Skeletal muscle cell (primary cell): ENCODE results near the gene RBP4.
"Not testable (repeated sequence)": the region's sequence is repeated elsewhere in the genome, so short reads cannot be mapped to it uniquely, and the experiment has no call there.

Experiments
- DNase-seq: peaks from one replicate; pipeline ENCODE4 v3.0.0-alpha.2; 2010; ENCODE audit warnings: low read depth
- H3K4me3 ChIP-seq: 2 replicates; pipeline ENCODE4 v1.5.1; 2011; ENCODE audit warnings: low read depth, mild to moderate bottlenecking, control low read depth, low read length, moderate library complexity

The RBP4 gene

GRCh38 chr10:93570383-93570782 lies 30.7 kb downstream of the RBP4 start:
- no peak for DNase-seq
- no peak overlapping the region for H3K4me3 ChIP-seq

DNA sequence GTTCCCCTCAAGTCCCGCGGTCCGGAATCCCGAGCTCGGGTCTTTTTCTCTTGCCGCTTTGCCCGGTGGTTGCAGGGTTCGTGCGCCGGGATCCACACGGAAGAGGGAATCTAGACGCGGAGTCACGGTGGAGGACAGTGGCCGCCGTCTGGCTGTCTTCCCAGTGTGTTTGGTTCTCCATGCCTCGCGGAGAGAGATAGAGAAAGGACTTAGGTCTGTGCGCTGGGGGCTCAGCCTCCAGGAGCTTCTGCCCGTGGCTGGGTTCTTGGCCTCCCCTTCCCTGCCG lies 33.0 kb downstream of the RBP4 start:
- no peak overlapping the region for H3K4me3 ChIP-seq
- DNase-seq, result no peak

- DNase-seq, result no peak
- no peak overlapping the region for H3K4me3 ChIP-seq
These were observed 33.5 kb downstream of the RBP4 start for GRCh38 chr10:93567277-93568104.

DNA sequence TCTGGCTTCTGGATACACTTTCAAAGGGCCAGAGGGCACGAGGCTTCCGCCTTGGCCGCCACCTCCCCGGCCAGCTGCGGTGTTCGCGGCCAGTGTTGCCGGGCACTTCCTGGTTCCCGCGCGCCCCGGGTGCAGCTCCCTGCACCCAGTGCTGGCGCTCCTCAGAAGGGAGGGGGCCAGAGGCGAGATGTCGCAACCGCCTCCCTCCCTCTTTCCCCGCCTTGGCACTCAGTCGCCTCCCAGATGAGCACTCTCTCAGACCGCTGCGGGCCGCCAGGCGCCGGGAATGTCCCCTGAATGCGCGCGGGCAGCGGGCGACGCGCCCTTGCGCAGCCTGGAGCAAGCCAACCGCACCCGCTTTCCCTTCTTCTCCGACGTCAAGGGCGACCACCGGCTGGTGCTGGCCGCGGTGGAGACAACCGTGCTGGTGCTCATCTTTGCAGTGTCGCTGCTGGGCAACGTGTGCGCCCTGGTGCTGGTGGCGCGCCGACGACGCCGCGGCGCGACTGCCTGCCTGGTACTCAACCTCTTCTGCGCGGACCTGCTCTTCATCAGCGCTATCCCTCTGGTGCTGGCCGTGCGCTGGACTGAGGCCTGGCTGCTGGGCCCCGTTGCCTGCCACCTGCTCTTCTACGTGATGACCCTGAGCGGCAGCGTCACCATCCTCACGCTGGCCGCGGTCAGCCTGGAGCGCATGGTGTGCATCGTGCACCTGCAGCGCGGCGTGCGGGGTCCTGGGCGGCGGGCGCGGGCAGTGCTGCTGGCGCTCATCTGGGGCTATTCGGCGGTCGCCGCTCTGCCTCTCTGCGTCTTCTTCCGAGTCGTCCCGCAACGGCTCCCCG lies 34.4 kb downstream of the RBP4 start, which contains the start of gene FFAR4:
FFAR4 (plus strand) TSS at position 231 of the 842 bp plus-strand sequence; CDS start at position 287, 56 bp downstream.
- peak within 1 kb of the TSS; percentile 11 for H3K4me3 ChIP-seq
- DNase-seq, result no peak

- DNase-seq, result no peak
- H3K4me3 ChIP-seq, result no peak overlapping the region
These were observed 35.6 kb downstream of the RBP4 start for GRCh38 chr10:93565446-93565845.

DNA sequence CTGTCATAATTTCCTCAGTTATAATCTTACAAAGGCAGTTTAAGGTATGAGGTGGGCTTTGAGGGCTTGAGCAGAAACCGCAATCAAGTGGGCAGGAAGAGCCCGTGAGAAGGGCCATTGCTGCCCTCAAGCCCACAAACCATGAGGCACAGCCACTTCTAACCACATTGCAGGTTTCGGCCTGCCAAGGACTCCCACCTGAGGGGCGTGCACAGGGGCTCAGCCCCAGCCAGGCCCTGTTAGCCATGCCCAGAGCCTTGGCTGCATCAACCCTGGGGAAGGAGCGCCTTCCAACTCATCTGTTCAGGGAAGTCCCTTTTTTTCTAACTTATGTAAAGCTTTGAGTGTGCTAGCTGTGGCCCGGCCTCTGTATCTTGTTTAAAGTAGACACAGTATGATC lies 40.5 kb downstream of the RBP4 start:
- DNase-seq, result no peak
- no peak overlapping the region for H3K4me3 ChIP-seq

- H3K4me3 ChIP-seq, result no peak overlapping the region
- no peak for DNase-seq
These were observed 41.5 kb downstream of the RBP4 start for GRCh38 chr10:93559490-93559889.

- no peak overlapping the region for H3K4me3 ChIP-seq
These were observed 46.1 kb downstream of the RBP4 start for GRCh38 chr10:93554760-93555432.

GRCh38 chr10:93554316-93554663 lies 46.7 kb downstream of the RBP4 start:
- no peak overlapping the region for H3K4me3 ChIP-seq
- no peak for DNase-seq

More at GRCh38 chr10:93554760-93555432, 46.1 kb downstream of the RBP4 start:
- no peak for DNase-seq

GRCh38 chr10:93553482-93554315 lies 47.3 kb downstream of the RBP4 start:
- DNase-seq, result peak; percentile 18
- H3K4me3 ChIP-seq, result no peak overlapping the region

DNA sequence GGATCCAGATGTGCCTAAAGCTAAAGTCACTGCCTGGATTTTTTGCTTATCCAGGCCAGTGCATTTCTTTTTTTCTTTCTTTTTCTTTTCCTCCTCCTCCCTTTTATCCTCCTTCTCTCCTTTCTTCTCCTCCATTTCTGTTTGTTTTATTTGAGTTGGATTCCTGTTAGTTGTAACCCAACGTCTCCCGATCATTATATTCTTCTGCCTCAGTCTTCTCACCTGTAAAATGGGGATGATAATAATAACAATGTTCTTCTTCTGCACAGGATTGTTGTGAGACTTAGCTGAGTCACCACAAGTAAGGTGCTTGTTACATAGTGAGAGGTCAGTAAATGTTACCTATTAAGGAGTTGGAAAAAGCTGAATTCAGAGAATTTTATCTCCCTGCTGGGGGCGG lies 48.3 kb downstream of the RBP4 start:
- DNase-seq, result no peak
- H3K4me3 ChIP-seq, result no peak overlapping the region

DNA sequence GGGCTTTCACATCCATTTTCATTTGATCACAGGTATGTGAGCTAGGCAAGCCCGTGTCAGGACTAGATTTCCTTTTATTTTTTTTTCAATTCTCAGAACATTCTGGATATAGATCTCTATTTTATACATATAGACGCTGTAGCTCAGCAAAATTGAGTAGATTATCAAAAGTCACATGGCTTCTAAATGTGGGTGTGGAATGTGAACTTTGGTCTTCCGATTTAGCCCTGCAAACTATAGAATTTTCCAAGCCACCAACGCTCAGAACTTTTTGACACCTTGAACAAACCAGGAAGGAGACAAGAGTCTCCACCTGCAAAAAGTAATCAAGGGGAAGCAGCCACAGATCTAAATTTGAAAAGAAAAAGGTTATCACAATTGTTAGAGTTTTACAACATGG lies 50.4 kb downstream of the RBP4 start:
- DNase-seq, result no peak

GRCh38 chr10:93548376-93549071 lies 52.5 kb downstream of the RBP4 start:
- no peak for DNase-seq
- no peak overlapping the region for H3K4me3 ChIP-seq

More for the DNA sequence above, 50.4 kb downstream of the RBP4 start:
- H3K4me3 ChIP-seq, result no peak overlapping the region

GRCh38 chr10:93547522-93547921 lies 53.5 kb downstream of the RBP4 start:
- no peak overlapping the region for H3K4me3 ChIP-seq
- no peak for DNase-seq

DNA sequence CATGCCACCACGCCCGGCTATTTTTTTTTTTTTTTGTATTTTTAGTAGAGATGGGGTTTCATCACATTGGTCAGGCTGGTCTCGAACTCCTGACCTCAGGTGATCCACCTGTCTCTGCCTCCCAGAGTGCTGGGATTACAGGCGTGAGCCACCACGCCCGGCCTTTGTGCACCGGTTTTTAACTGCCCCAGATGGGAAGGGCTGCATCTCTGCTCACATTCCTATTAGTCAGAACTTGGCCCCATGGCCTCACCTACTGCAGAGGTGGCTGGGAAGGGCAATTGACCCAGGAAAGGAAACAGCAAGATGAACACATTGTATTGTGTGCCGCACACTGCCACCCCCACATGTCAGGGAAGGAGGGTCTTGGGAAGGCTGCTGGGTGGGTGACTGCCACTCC lies 54.0 kb downstream of the RBP4 start:
- not testable (repeated sequence) for DNase-seq, H3K4me3 ChIP-seq

DNA sequence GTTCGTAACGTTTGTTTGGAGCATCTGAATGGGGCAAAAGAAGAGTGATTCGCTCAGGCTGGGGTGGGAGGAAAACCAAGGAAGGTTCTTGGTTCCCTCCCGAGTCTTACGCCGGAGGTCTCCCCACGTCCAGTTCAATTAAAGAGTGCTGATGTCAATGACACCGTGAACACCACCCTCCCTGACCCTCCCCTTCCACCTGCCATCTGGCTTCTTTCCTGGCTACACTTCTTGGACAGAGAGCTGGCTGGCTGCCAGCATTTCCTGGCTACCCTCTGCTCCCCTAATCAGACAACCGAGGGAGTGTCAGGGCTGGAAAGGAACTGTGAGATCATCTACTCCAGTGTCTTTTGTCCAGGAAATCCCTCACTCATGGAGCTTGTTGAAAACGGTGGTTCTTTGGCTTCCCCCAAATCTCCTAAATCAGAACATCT lies 58.7 kb downstream of the RBP4 start:
- no peak for DNase-seq
- peak overlapping the region; percentile 15 for H3K4me3 ChIP-seq
